AG08396 (cell line): ENCODE data around the gene AATK.
"Not testable (repeated sequence)": the region's sequence is repeated elsewhere in the genome, so short reads cannot be mapped to it uniquely, and the experiment has no call there.

Experiments used
- DNase-seq: peaks from one replicate; pipeline ENCODE4 v3.0.0; 2012; ENCODE audit warnings: low spot score, mixed read lengths

Gene AATK

DNA sequence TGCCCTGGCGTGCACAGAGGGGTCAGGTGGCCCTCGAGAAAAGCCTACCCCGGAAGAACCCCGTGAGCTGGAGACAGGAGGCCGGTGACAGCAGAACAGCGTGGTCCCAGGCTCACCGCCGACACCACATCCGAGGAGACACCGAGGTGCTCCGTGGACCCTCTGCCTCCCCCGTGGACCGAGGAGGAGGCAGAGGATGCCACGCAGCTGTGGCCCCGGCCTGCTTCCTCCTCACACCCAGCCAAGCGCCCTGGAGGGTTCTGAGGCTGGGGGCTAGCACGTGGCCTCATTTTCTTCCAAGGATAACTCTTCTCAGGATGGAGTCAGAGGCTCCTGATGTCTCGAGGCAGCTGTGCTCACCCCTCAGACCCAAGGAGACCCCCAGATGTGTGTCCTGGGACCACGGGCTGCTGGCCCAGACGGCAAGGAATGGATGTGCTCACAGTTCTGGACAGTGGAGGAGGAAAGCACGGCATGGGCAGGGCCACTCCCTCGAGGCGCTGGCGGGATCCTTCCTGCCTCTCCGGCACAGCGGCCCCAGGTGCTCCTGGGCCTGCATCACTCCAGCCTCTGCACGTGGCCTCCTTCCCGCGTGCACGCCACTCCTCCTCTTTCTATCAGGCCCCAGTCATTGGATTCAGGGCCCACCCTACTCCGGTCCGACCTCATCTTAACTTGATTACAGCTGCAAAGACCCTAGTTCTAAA lies 5.1 kb downstream of the AATK start:
- DNase-seq: no peak

DNA sequence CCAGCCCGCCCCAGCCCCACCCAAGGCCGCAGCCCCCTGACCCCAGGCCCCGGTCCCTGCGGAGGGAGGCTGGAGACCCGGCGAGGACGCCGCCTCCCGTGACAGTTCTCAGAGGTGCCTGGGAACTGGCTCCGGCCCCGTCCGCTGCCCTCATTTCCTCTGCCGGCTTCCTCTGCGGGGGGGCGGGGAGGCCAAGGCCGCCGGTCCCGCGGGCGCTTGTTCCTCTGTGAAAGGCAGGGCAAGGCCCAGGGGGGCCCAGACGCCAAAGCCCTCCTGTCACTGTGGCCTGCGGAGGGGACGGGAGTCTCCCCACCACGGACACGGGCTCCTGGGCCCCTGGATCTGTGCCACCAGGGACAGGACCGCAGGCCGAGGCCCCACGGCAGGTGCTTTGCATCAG lies 5.7 kb downstream of the AATK start:
- DNase-seq: no peak

DNA sequence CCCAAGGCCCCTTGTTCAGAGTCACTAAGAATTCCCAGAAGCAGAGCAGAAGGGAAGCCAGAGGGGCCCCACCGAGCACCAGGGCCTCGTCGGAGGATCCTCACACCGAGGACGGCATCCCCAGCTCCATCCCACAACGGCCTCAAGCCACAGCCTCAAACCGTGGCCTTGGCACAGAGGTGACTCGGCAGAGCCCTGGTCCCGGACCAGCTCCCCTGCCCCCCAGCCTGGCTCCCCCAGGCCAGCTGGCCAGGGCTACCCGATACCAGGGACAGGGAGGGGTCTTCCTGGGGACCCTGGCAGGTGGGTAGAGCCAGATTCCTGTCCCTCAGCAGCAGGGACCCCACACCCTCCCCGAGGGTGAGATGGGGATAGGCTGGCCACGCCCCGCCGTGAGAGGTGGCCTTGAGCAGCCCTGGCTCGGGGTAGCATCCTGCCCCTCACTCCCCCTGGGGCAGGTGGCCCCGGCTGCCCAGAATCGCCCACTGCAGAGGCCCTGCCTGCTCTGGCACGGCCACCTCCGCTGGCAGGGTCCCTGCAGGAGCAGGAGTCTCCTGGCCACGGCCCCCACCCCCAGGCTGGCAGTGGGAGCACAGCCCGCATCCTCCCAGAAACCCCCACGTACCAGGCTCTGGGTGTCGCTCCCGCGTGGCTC lies 6.3 kb downstream of the AATK start:
- DNase-seq: no peak

DNA sequence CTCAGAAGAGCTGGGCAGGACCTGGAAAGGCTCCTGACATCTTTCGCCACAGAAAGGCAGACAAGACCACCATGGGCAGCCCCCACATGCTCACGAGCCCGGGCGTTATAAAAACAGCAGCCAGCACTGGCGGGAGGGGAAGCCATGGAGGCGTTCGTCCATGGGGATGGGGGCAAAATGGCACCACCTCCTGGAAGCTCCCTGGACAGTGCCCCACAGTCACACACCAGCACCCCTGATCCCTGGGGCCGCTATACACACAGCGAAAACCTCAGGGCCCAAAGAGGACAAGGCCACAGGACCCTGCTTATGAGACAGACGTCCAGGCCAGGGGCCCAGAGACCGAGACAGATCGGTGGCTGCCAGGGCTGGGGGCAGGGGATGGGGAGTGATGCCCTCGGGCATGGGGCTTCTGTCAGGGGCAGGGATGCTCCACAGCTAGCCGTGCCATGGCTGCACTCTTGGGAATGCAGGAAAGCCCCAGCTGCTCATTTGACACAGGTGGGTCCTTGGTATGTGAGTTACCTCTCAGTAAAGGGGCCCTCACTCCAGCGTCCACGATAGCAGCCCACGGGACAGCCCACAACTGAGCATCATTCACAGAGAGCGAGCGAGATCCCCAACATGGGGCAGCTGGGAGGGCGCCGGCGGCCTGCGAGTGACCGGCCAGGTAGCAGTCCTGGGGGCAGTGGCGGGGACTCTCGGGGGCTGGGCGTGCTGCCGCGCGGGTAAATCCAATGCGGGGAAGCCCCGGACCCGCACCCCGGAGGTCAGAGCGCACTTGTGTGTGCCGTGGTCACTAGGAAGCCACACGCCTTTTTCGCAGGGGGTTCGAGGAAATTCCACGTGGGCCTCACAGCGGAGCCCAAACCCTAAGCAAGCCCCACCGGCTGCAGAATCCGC lies 7.1 kb downstream of the AATK start:
- DNase-seq: no peak

DNA sequence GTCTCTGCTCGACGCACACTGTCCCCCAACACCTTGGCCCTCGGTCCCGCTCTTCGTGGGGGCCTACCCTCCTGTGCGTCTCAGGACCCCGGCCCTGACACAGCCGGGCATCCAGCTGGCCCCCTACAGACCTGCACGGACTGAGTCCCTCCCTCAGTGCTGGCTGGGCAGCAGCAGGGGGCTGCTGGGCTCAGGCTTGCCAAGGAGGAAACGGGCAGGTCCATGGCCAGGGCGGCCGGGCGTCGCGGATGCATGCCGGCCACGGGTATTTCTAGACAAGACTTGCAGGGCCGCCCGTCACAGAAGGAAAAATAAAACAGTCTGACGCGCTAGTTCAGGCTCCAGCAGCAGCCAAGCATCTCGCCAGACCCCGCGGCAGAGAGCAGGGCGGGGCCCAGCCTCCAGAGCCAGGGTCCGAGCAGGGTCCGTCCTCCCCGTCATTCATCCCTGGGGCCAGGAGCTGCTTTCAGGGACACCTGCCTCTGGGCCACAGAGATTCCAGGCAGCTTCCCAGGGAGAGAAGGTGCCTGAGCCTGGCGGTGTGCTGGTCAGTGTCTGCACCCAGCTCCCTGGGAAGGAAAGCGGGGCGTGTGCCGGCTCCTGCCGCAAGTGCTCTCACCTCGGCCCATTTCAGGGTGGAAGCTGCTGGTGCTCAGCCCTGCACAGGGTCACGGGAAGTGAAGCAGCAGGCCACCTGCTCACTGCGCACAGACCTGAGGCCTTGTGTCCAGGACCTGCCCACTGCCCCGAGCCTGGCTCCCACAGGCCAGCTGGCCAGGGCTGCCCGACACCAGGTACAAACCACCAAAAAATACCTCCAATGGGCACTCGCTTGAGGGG lies 8.0 kb downstream of the AATK start:
- DNase-seq: no peak

DNA sequence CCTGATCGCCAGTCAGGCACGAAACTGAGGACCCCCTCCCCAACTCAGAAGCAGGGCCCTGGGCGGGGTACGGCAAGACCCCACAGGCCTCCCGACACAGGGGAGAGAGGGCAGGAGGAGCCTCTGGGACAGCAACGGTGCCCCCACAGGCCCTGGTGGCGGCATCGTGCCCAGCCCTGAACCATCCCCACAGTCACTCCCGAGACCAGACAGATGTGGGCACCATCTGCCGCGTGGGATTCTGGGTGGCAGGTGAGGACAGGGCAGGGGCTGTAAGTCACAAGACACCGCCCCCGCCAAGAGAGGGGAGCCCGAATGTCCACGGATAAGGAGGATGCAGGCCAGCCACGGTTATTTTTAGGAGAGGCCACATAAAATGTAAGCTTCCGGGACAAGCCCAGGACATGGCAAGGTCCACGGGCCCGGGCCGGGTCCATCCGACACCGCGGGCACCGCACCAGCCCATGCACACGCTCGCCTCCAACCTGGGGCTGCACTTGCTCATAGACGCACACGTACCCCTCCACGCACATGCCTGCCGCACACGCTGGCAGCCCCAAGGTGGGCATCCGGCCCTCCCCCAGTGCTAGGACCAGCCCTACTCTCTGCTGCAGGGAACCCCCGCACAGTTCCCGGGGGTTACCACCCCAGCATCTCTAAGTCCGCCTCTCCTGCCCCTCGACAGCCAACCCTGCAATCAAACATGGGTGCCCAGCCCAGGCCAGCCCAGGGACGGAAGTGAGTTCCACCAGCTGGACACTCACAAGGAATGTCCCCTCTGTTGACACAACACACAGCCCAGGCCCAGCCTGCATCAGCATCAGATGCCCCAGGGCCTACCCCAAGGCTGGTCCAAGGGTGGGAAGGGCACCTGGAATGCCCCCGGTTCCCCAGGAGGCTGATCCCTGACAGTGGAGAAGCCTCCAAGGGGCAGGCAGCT lies 8.9 kb downstream of the AATK start:
- DNase-seq: no peak

DNA sequence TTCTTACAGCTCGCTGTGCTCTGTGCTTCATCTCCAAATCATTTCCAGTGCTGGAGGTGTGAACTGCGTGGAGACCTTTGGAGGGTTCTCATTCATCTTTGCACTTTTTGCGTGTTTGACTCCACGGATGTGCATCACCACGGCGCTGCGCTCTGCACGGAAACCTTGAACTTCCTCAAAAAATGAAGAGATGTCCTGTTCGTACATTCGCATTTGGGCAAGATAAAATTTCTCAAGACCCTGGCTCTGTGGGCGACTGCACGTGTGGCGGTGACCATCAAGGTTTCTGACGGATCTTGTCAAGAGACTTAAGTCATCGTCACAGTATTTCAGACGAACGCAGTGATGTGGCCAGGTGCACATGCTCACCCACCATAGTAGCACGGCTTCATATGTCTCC lies 11.1 kb downstream of the AATK start:
- DNase-seq: no peak

DNA sequence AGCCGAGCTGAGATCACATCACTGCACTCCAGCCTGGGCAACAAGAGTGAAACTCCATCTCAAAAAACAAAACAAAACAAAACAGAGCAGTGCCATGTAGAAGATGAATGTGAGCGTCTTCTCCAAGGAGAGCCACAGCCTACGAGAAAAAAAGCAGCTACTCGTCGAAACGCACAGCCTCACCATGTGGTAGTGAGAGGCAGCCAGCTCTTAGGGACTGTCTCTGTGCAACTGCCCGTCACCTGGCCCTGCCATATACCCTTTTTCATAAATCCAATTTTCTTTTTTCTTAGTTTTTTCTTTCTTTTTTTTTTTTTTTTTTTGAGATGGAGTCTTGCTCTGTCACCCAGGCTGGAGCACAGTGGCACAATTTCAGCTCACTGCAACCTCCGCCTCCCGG lies 12.0 kb downstream of the AATK start:
- DNase-seq: not testable (repeated sequence)

DNA sequence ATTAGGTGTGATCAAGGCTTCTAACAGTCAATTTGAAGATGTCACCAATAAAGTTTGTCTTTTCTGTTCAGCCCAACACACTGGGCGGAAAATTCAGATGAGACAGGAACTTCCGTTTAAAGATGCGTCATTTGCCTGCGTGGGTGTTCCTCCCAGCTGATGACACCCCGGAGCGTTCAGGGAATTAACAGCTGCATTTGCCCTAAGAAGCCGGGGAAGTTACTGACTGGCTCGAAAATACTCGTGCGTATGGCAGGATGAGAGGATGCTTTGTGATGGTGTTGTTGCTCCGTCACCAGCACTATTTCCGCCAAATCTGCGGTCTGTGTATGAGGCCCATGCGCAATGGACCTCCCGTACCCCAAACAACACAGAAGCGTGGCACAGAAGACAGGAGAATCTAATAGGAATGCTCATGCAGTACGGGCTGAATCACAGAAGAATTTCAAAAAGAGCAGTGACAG lies 12.6 kb downstream of the AATK start:
- DNase-seq: no peak

DNA sequence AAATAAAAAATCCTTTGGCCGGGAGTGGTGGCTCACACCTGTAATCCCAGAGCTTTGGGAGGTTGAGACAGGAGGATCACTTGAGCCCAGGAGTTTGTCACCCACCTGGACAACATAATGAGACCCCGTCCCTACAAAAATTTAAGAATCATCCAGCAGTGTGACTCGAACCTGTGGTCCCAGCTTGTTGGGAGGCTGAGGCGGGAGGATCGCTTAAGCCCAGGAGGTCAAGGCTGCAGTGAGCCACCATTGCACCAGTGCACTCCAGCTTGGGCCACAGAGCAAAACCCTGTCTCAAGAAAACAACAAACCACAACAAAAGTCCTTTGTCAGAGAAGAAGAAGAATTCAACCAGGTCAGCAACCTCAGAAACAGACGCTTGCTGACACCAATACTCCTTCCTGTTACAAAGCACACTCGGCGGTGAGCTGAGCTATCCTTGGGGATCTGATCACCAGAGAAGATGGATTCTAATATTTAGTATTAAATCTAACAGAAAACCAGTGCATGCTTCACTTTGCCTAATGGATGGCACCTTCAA lies 13.7 kb downstream of the AATK start:
- DNase-seq: no peak

DNA sequence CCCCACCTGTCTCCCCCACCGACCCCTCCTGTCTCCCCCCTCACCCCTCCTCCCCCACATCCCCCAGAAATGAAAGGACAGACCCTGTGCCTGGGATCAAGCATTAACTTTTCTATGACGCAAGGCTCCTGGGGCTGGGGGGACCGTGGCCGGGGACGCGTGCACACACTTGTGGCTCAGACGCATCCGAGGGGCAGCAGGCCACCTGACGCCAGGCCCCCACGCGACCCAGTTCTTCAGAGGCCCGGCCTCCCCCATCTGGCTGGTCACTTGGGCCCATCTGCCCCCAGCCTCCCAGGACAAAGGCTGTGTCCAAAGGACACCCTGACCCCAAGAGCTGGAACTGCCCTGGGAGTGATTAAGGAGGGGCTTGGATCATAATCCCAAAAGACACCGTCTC lies 14.7 kb downstream of the AATK start:
- DNase-seq: no peak

DNA sequence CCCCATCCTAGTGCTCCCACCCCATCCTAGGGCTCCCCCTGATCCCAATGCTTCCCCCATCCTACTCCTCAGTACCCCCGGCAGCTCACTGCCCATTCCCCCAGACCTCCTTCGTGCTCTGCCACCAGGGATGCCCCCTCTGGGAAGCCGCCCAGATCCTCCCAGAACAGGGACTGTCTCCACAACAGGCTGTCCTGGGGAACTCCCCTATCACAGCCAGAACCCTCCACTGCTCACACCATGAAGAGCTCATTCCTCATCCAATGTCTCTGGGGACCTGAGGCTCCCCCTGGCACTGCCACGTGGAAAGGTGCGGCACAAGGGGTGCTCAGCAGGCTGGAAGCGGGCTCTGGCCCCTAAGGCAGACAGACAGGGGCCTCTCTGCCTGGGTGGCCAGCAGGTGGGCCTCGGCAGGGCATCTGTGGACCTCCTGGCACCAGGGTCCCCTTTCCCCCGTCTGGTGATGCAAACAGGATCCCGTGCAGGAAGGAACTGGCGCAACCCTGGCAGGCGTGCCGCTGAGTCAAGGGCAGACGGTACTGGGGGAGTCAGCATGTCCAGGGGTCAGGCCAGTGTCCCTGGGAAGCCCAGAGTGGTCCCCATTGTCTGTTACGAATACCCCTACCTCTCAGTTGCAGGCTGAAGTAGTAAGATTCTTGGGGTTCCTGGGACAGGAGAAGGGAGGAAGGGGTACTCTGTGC lies 15.5 kb downstream of the AATK start:
- no peak for DNase-seq

DNA sequence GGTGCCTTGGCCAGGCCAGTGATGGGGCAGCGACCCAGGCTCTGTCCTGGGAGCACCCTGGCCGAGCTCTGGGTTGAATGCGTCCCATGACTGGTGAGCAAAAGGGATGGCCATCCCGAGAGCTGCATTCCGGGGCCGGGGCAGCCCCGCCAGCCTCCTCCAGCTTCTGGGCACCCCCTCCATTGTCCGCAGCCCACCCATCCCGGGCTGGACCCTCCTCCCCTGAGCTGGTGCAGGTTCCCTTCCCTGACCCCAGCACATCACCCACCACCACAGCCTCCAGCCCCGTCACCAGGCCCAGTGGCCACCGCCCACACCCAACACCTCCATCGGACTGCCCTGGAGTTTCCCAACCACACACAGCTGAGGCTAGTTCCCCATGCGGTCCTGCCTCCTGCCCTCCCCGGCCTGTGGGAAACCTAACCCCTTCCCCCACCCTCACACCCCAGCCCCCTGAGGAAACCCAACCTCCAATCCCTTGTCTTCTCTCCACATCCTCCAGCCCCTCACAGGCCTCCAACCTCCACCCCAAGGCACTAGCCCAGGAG lies 17.0 kb downstream of the AATK start:
- no peak for DNase-seq

DNA sequence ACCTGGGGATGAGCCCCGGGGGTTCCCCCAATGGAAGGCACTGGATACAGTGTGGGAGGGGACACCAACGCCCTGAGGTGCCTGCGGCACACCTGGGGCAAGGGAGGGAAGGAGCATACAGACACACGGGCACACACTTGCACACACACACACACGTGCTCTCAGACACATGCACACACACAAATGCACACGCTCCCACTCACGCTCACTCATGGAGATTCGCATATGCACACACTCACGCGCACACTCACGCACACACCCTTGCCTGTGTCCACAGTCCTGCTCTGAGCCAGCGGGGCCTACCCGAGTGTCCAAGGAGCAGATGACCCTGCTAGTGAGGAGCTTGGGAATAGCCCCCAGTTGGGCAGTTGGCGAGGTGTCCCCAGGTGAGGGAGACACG lies 17.4 kb downstream of the AATK start:
- DNase-seq: no peak

DNA sequence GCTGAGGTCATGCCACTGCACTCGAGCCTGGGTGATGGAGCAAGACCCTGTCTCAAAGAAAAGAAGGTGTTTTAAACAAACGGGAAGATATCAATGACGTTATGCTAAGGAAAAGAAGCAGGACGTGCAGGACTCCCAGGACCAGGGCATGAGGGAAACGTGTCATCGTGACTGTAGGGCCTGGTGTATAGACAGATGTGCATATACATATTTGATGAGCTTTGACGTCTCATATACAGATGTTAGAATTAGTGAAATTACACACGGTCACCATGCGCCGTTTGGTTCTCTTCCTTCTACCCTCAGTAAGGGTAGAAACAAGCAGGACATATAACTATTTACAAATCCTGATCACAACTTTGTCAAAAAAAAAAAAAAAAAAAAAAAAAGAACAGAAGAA lies 18.3 kb downstream of the AATK start:
- no peak for DNase-seq

DNA sequence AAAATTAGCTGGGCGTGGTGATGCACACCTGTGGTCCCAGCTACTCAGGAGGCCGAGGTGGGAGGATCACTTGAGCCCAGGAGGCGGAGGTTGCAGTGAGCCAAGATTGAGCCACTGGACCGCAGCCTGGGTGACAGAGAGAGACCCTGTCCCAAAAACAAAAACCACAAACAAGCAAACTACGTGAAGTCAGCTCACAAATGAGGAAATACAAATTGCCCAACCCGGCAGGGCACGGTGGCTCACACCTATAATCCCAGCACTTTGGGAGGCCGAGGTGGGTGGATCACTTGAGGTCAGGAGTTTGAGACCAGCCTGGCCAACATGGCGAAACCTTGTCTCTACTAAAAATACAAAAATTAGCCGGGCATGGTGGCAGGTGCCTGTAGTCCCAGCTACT lies 19.8 kb downstream of the AATK start:
- DNase-seq: not testable (repeated sequence)

DNA sequence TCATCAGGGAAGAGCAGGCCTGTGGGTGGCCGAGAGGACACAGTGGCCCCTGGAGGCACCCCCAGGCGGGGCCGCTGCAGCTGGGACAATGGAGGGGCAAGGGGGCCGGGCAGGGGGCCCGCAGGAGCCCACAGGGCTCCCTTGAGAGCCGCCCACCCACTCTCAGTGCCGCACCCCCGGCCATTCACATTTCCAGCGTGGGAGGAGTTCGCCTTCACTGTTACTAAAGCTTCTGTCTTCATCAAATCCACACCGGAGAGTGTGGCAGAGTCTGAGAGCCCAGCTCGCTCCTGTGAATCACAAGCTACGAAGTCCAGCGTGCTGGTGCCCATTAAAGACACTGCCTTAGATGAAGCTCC lies 21.6 kb downstream of the AATK start:
- no peak for DNase-seq

DNA sequence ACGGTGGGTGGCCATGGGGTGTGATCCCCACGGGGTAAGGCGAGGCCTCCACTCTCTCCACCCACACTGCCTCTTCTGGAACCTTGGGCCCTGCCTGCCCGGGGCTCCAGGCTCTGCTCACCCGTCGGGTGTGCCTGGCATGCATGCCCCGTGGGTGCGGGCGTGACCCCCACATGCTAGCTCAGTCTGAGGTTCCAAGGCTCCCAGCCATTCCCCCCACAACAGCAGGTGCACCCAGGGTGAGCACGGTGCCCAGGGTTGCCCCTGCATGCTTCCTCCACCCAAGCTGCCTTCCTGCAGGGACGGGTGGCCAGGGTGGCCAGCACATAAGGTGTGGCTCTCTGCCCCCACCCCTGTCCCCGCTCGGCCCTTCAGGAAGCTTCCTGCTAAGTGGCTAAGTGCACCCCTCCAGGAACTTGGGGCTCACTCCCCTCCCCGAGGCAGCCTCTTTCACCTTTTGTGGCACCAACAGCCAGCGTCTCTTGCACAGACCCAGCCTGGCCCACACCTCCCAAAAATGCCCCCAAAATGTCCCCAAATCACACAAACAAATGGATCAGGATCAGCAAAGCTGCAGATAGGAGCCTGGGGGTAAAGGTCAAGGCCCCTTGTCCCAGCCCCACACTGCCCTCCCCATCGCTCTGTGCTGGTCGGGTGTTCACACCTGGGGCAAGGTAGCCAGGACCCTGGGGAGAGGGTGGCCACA lies 22.2 kb downstream of the AATK start:
- DNase-seq: no peak

DNA sequence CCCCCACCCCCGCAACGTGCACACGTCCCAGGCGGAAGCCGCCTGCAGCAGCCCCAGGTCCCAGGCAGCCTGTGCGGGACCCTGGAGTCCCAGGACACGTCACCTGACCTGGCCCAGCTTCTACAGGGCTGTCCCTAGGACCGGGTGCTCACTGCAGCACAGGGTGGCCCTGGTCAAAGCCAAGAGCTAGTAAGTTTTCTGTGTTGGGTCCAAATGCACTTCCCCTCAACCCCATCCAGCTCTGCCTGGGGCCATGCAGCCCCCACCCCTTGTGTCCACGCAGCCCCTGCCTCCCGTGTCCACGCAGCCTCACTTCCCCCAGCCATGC lies 22.9 kb downstream of the AATK start:
- no peak for DNase-seq
